GM18909 (cell line): ENCODE measurements around the gene FAM13A.
"Not testable (repeated sequence)": the region's sequence is repeated elsewhere in the genome, so short reads cannot be mapped to it uniquely, and the experiment has no call there.

Experiments used
- ATAC-seq: cut with Tn5 transposase; IDR thresholded peaks from one replicate; pipeline ENCODE4 v1.9.1; 2021; ENCODE audit warnings: mild to moderate bottlenecking; ENCODE audit not compliant: unreplicated experiment, poor library complexity

FAM13A gene

GRCh38 chr4:88911246-88912212, 145.5 kb downstream of the FAM13A start:
- no peak for ATAC-seq

DNA sequence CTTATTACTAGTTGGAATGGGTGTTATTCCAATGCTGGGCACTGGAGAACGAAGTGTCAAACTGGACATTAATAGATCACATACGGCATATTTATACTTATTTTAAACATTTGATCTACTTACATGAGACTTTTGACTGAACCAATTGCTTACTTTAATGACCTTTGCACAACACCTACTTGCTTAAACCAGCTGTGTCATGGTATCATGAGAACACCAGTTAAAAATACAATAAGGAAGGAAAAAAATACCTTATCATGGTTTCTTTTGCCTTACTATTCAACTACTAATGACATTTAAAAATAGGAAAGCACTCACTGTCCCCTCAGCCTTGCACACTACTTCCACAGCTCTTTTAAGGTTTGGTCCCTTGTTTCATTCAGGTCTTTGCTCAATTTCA, 146.9 kb downstream of the FAM13A start:
- ATAC-seq = no peak

- no peak for ATAC-seq
Observed at GRCh38 chr4:88908521-88908920, 148.5 kb downstream of the FAM13A start.

- no peak for ATAC-seq
Observed at GRCh38 chr4:88908003-88908402, 149.0 kb downstream of the FAM13A start.

DNA sequence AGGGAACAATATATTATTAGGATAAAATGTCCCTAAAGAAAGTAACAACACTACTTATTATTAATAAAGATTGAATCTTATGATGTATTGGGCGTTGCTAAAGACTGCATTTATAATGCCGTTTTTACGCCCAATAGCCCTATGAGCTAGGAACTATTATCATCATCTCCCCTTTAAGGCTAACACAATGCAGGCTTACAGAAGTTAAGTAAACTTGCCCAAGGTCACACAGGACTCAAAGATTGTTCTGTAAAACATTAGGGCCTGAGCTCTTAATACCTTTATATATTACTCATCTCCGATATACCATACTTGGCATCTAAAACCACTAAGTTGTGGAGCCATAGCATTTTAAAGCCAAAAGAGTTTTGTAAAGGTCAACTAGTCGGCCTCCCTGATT, 149.5 kb downstream of the FAM13A start:
- ATAC-seq = no peak

DNA sequence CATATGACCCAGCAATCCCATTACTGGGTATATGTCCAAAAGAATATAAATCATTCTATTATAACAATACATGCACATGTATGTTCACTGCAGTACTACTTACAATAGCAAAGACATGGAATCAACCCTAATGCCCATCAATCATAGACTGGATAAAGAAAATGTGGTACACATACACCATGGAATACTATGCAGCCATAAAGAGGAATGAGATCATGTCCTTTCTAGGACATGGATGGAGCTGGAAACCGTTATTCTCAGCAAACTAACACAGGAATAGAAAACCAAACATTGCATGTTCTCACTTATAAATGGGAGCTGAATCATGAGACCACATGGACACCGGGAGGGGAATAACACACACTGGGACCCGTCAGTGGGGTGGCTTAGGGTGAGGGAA, 152.7 kb downstream of the FAM13A start:
- not testable (repeated sequence) for ATAC-seq

DNA sequence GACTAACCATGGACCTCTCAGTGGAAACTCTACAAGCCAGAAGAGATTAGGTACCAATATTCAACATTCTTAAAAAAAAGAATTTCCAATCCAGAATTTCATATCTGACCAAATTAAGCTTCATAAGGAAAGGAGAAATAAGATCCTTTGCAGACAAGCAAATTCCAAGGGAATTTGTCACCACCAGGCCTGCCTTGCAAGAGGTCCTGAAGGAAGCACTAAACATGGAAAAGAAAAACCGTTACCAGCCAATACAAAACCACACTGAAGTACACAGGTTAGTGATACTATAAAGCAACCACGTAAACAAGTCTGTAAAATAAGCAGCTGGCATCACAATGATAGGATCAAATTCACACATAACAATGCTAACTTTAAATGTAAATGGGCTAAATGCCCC, 156.6 kb downstream of the FAM13A start:
- ATAC-seq = no peak

DNA sequence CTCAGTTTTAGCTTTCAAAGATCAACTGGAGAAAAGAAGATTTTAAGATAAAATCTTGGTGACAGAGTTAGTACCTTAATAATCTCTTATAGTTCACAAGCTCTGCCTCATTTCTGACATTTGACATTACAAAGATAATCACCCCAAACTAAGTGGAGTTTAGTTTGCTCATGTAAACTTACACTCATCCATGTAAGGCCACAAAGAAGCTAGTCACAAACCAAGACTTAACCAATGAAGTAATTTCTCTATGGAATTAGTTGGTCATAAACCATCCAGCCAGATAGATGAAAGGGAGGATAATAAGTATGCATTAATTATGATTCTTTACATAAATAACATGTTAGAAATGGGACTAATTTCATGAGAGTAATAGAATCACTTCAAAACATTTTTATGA, 159.2 kb downstream of the FAM13A start:
- no peak for ATAC-seq

GRCh38 chr4:88897180-88897579, 159.8 kb downstream of the FAM13A start:
- ATAC-seq = no peak

GRCh38 chr4:88893961-88894360, 163.0 kb downstream of the FAM13A start:
- no peak for ATAC-seq

- ATAC-seq = no peak
Observed at GRCh38 chr4:88892646-88893045, 164.3 kb downstream of the FAM13A start.

DNA sequence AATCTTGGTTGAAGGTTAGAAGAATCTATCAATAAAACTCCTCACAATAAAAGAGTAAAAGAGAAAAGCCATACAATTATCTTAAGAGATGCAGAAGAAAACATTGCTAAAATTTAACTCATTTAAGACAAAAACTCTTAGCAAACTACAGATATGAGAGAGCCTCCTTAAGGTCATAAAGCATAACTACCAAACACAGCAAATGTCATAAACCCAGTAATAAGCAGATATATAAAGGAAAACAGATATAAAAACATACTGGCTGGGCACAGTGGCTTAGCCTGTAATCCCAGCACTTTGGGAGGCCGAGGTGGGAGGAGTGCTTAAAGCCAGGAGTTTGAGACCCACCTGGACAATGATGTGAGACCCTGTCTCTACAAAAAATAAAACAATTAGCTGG, 165.3 kb downstream of the FAM13A start:
- ATAC-seq = no peak

DNA sequence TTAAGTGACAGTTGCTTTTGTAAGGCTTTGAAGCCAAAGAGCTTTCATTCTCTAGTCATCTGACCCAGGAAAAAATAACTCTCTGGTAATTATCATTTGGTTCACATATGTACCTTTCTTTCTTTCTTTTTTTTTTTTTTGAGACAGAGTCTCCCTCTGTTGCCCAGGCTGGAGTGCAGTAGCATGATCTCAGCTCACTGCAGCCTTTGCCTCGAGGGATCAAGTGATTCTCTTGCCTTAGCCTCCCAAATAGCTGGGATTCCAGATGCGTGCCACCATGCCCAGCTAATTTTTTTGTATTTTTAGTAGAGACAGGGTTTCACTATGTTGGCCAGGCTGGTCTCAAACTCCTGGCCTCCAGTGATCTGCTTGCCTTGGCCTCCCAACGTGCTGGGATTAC, 169.6 kb downstream of the FAM13A start:
- ATAC-seq = not testable (repeated sequence)

DNA sequence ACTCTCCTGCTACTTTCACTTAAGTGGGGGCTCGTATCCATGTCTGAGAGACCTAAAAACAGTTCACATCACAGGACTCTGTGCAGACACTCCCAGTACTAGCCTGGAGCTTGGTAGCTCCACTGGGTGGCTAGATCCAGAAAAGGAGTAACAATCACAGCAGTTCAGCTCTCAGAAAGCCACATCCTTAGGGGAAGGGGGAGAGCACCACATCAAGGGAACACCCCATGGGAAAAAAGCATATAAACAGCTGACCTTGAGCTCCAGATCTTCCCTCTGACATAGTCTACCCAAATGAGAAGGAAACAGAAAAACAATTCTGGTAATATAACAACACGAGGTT, 175.8 kb downstream of the FAM13A start:
- no peak for ATAC-seq

- no peak for ATAC-seq
Observed at GRCh38 chr4:88880501-88881226, 176.3 kb downstream of the FAM13A start.

DNA sequence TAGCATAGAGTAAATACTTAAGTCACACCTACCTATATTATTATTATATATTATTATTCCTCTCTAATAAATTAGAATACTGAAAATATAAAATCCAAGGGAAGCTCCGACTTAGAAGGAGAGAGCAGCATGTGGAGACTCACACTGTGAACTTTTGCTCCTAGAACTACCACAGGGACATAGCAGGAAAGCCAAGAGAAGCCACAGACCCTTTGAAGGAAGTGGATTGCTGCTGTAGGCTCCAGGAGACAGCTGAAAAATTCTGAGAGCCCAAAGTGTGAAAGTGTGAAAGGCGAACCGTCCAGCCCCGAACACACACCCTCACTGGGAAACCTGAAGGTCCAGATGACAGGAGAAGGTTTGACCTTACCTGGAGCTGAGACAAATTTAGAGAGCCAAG, 177.0 kb downstream of the FAM13A start:
- no peak for ATAC-seq

- no peak for ATAC-seq
Observed at GRCh38 chr4:88878642-88879041, 178.3 kb downstream of the FAM13A start.

DNA sequence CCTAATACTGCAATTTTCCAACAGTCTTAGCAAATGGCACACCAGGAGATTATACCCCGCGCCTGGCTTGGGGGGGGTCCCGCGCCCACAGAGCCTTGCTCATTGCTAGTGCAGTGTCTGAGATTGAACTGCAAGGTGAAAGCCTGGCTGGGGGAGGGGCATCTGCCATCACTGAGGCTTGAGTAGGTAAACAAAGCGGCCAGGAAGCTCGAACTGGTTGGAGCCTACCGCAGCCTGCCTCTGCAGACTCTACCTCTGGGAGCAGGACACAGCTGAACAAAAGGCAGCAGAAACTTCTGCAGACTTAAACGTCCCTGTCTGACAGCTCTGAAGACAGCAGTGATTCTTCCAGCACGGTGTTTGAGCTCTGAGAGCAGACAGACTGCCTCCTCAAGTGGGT, 186.6 kb downstream of the FAM13A start:
- no peak for ATAC-seq

GRCh38 chr4:88868510-88868909, 188.5 kb downstream of the FAM13A start:
- ATAC-seq = no peak

DNA sequence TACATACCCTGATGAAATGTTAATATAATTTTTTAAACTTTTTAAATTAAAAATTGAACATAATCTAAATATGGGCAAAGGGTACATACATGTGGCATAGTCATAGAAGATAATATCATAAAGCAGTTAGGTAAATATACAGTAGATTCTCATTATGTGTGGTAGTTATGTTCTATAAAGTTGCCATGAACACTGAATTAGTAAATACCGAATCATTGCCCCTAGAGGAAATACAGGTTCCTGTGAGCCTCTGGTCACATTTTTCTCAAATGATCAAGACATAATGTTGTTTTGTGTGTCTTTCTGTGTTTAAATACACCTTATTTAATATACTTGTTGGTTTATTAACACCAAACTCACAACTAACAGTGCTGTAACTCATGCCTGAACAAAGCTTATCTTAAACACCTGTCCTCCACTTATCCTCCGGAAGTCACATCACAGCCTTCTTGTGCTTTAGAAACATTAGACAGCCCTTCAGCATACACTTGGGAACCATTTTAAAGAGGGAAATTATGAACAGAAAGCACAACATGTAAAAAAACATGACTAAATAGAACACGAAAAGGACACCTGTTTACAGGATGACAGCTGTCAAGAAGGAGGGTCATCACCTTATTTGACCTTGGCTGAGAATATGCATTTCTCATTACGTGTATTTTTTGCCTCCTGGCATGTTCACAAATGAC, 190.0 kb downstream of the FAM13A start:
- no peak for ATAC-seq

DNA sequence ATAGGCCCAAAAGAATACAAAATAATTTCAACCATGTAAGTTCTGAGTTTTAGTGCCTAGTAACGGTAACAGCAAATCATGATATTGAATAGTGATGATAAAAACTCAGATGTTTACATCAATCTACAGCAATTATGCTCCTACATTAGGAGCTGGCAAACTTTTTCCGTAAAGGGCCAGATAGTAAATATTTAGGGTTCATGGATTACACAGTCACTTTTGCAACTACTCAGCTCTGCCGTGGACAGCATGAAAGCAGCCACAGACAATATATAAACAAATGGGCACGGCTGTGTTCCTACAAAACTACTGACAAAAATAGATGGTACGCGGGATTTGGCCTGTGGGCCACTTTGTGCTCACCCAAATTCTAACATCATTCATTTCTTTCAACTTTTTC, 191.5 kb downstream of the FAM13A start:
- no peak for ATAC-seq
